HUES64 (cell line): ENCODE measurements around the gene MIPEP.
"Not testable (repeated sequence)": the region's sequence is repeated elsewhere in the genome, so short reads cannot be mapped to it uniquely, and the experiment has no call there.

Source experiments
- H3K27ac ChIP-seq: 2 replicates; pipeline ENCODE4 v1.7.0; 2013; ENCODE audit warnings: low read depth, low read length, inconsistent platforms
- H3K27me3 ChIP-seq: 2 replicates; pipeline ENCODE4 v1.6.1; 2013; ENCODE audit warnings: mild to moderate bottlenecking, low read length; ENCODE audit not compliant: insufficient read depth
- H3K36me3 ChIP-seq: 2 replicates; pipeline ENCODE4 v1.6.1; 2013; ENCODE audit warnings: mild to moderate bottlenecking, low read length; ENCODE audit not compliant: insufficient read depth
- H3K4me1 ChIP-seq: 2 replicates; pipeline ENCODE4 v1.6.1; 2013; ENCODE audit warnings: mild to moderate bottlenecking, low read length, moderate library complexity; ENCODE audit not compliant: insufficient read depth
- H3K4me3 ChIP-seq: 2 replicates; pipeline ENCODE4 v1.5.1; 2013; ENCODE audit warnings: mild to moderate bottlenecking, low read length, moderate library complexity
- H3K9ac ChIP-seq: 2 replicates; pipeline ENCODE4 v1.6.1; 2013; ENCODE audit warnings: mild to moderate bottlenecking, low read depth, low read length
- H3K9me3 ChIP-seq: 2 replicates; pipeline ENCODE4 v1.6.1; 2013; ENCODE audit warnings: low read depth, low read length; ENCODE audit not compliant: insufficient read depth
- WGBS: fragments of 150-250, 120-280 bp; methylation state at CpG from one replicate; pipeline ENCODE4 v1.1.7; 2013; ENCODE audit warnings: missing lambda C conversion rate; 5-methylcytosine and 5-hydroxymethylcytosine counted together

MIPEP gene

GRCh38 chr13:23909606-23910005 is 20.4 kb upstream of the MIPEP start:
- Histone ChIP-seq H3K9me3 (no peaks in the 10 kb centered on the region), H3K4me3 (no peak overlapping the region), H3K4me1 (peaks cover 16% of the 10 kb centered on the region; the same call in 1 of the 2 replicates), H3K36me3 (no peaks in the 10 kb centered on the region), H3K27ac (no peak overlapping the region), H3K27me3 (peaks cover 1% of the 10 kb centered on the region; the same call in 1 of the 2 replicates), H3K9ac (no peak overlapping the region)

GRCh38 chr13:23905766-23906165 is 16.6 kb upstream of the MIPEP start:
- Histone ChIP-seq H3K27ac (no peak overlapping the region), H3K4me1 (peaks cover 8% of the 10 kb centered on the region; the same call in 1 of the 2 replicates)
- WGBS: 100% methylated on average over 2 of the region's 2 CpGs

GRCh38 chr13:23903906-23904280 is 14.7 kb upstream of the MIPEP start:
- no peaks in the 10 kb centered on the region for H3K36me3 ChIP-seq
- H3K4me3 ChIP-seq: peak overlapping the region; percentile 52
- WGBS: 58% methylated on average over 16 of the region's 16 CpGs
- 0 out of 2 replicates have a peak, but pooled peaks cover 3% of the 10 kb centered on the region for H3K4me1 ChIP-seq
- no peaks in the 10 kb centered on the region for H3K9me3 ChIP-seq
- H3K9ac ChIP-seq: no peak overlapping the region
- no peak overlapping the region for H3K27ac ChIP-seq
- H3K27me3 ChIP-seq: peaks cover 31% of the 10 kb centered on the region

More at GRCh38 chr13:23905766-23906165, 16.6 kb upstream of the MIPEP start:
- Histone ChIP-seq H3K4me3 (no peak overlapping the region), H3K36me3 (no peaks in the 10 kb centered on the region), H3K27me3 (peaks cover 31% of the 10 kb centered on the region), H3K9me3 (no peaks in the 10 kb centered on the region), H3K9ac (no peak overlapping the region)

- peak overlapping the region; percentile 52 for H3K4me3 ChIP-seq
- H3K27ac ChIP-seq: no peak overlapping the region
- no peaks in the 10 kb centered on the region for H3K9me3 ChIP-seq
- H3K9ac ChIP-seq: no peak overlapping the region; the same call in 1 of the 2 replicates
- WGBS: 60% methylated on average over 65 of the region's 67 CpGs
- H3K36me3 ChIP-seq: no peaks in the 10 kb centered on the region
- H3K4me1 ChIP-seq: 0 out of 2 replicates have a peak, but pooled peaks cover 3% of the 10 kb centered on the region
- H3K27me3 ChIP-seq: peaks cover 31% of the 10 kb centered on the region
Measured at GRCh38 chr13:23902975-23903905, 14.0 kb upstream of the MIPEP start.

- 0 out of 2 replicates have a peak, but pooled peaks cover 3% of the 10 kb centered on the region for H3K4me1 ChIP-seq
- no peaks in the 10 kb centered on the region for H3K9me3 ChIP-seq
- H3K4me3 ChIP-seq: no peak overlapping the region
- H3K27me3 ChIP-seq: peaks cover 31% of the 10 kb centered on the region
- WGBS: 97% methylated on average over 4 of the region's 4 CpGs
- H3K36me3 ChIP-seq: no peaks in the 10 kb centered on the region
- no peak overlapping the region for H3K27ac ChIP-seq
- H3K9ac ChIP-seq: no peak overlapping the region
Measured at GRCh38 chr13:23901365-23901764, 12.2 kb upstream of the MIPEP start.

- Histone ChIP-seq H3K4me1 (0 out of 2 replicates have a peak, but pooled peaks cover 3% of the 10 kb centered on the region), H3K27ac (no peak overlapping the region), H3K9me3 (no peaks in the 10 kb centered on the region), H3K4me3 (no peak overlapping the region), H3K27me3 (peaks cover 30% of the 10 kb centered on the region), H3K9ac (no peak overlapping the region), H3K36me3 (no peaks in the 10 kb centered on the region)
- WGBS: 61% methylated on average over 4 of the region's 4 CpGs
Measured at GRCh38 chr13:23899555-23899954, 10.4 kb upstream of the MIPEP start.

- Histone ChIP-seq H3K4me1 (0 out of 2 replicates have a peak, but pooled peaks cover 2% of the 10 kb centered on the region), H3K36me3 (no peaks in the 10 kb centered on the region), H3K9me3 (no peaks in the 10 kb centered on the region), H3K9ac (no peak overlapping the region), H3K4me3 (no peak overlapping the region), H3K27me3 (peaks cover 15% of the 10 kb centered on the region), H3K27ac (no peak overlapping the region)
- WGBS: 83% methylated on average over 7 of the region's 8 CpGs
Measured at GRCh38 chr13:23898101-23898500, 8.9 kb upstream of the MIPEP start.

GRCh38 chr13:23897452-23897919 is 8.3 kb upstream of the MIPEP start, which contains the start of gene C1QTNF9B:
C1QTNF9B (minus strand) TSS chr13:23897502.
- not testable (repeated sequence) for H3K27ac ChIP-seq, H3K27me3 ChIP-seq, H3K9me3 ChIP-seq, H3K4me1 ChIP-seq, H3K4me3 ChIP-seq, H3K9ac ChIP-seq, H3K36me3 ChIP-seq
- WGBS: 94% methylated on average over 3 of the region's 3 CpGs

GRCh38 chr13:23894746-23895145 is 5.5 kb upstream of the MIPEP start:
- H3K27ac ChIP-seq, H3K4me1 ChIP-seq, H3K27me3 ChIP-seq, H3K9me3 ChIP-seq, H3K4me3 ChIP-seq, H3K9ac ChIP-seq, H3K36me3 ChIP-seq: not testable (repeated sequence)
- 84% methylated on average over 12 of the region's 12 CpGs for WGBS

- not testable (repeated sequence) for H3K4me1 ChIP-seq, H3K27me3 ChIP-seq, H3K9me3 ChIP-seq, H3K4me3 ChIP-seq, H3K36me3 ChIP-seq, H3K27ac ChIP-seq, H3K9ac ChIP-seq
- WGBS: no CpG with 5 or more reads among the region's 4 CpGs
Measured at GRCh38 chr13:23893791-23894190, 4.6 kb upstream of the MIPEP start.
